ENCODE results near the gene SCG2. TPM values are rescaled to one million over a fixed set of nuclear protein-coding genes. Genes with fewer than 3 reads are reported as not detected.

SCG2 gene
- total RNA-seq, 2 donors from 2014 or later = 0.13 TPM; not detected in 1

DNA sequence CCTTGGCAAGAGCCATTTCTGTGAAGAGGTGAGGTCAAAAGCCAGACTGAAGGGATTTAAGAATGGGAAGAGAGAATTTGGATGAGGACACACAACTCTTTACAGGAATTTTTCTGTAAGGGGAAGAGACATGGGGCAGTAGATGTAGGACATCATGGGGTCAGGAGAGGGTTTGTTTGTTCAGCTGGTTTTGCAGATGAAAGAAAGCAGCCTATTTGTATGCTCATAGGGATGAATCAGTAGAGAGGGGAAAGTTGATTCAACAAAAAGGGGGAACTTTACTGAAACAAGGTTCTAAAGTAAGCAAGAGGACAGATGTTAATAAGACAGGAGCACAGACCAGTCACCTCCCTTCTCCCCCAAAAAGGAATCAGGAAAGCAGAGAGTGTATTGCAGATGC lies 11.2 kb downstream of the SCG2 start:
- no peak overlapping the region for H3K9ac ChIP-seq (ENCODE audit: extremely low read depth, low read length, poor library complexity, severe bottlenecking)
- H3K27ac Mint-ChIP-seq = no peak overlapping the region
- TF ChIP-seq CTCF (conservative IDR thresholded peaks at IDR 0.05) = no peak
- H3K4me1 ChIP-seq (ENCODE audit: control insufficient read depth, insufficient read depth, low read length) = no peaks in the 10 kb centered on the region
- peaks cover 3% of the 10 kb centered on the region for H3K27me3 Mint-ChIP-seq (ENCODE audit: insufficient read depth)
- H3K36me3 ChIP-seq (ENCODE audit: control insufficient read depth, insufficient read depth, low read length) = no peaks in the 10 kb centered on the region
- H3K27me3 ChIP-seq (ENCODE audit: control insufficient read depth, insufficient read depth, low read length, poor library complexity, severe bottlenecking) = peaks cover under 1% of the 10 kb centered on the region
- H3K36me3 Mint-ChIP-seq (ENCODE audit: low read depth) = no peaks in the 10 kb centered on the region
- no peak overlapping the region for H3K4me3 Mint-ChIP-seq
- no peaks in the 10 kb centered on the region for H3K9me3 ChIP-seq (ENCODE audit: control insufficient read depth, low read length)
- H3K9me3 Mint-ChIP-seq = no peaks in the 10 kb centered on the region
- H3K4me1 Mint-ChIP-seq = no peaks in the 10 kb centered on the region
- DNase-seq = no peak
- H3K4me3 ChIP-seq (ENCODE audit: low read length) = no peak overlapping the region
- no peak overlapping the region for H3K27ac ChIP-seq (ENCODE audit: low read depth, low read length)

DNA sequence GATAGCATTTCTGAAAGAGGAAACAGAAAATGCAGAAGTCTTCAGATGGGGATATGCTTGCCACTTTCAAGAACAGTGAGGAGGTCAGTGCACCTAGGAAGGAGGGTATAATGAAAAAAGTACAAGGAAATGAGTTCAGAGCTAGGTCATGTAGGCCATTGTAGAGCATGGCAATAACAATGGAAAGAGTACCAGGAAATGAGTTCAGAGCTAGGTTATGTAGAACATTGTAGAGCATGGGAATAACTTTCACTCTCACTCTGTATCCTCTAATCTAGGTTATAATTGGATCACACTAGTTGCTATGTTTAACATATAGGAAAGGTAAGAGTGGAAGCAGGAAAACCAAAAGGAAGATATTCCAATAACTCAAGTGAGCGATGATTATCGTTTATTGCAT lies 12.3 kb downstream of the SCG2 start:
- H3K4me3 ChIP-seq (ENCODE audit: low read length) = no peak overlapping the region
- no peak overlapping the region for H3K27ac Mint-ChIP-seq
- DNase-seq = no peak
- H3K36me3 ChIP-seq (ENCODE audit: control insufficient read depth, insufficient read depth, low read length) = no peaks in the 10 kb centered on the region
- no peak overlapping the region for H3K4me3 Mint-ChIP-seq
- H3K4me1 Mint-ChIP-seq = no peaks in the 10 kb centered on the region
- no peaks in the 10 kb centered on the region for H3K27me3 ChIP-seq (ENCODE audit: control insufficient read depth, insufficient read depth, low read length, poor library complexity, severe bottlenecking)
- WGBS, 2 experiments (ENCODE audit: insufficient coverage in 1 of 2, insufficient read length in 1 of 2) = 86 to 96% methylated on average over 2 of the region's 2 CpGs
- no peak overlapping the region for H3K27ac ChIP-seq (ENCODE audit: low read depth, low read length)
- TF ChIP-seq CTCF (conservative IDR thresholded peaks at IDR 0.05) = no peak
- no peaks in the 10 kb centered on the region for H3K9me3 Mint-ChIP-seq
- H3K4me1 ChIP-seq (ENCODE audit: control insufficient read depth, insufficient read depth, low read length) = no peaks in the 10 kb centered on the region
- H3K9me3 ChIP-seq (ENCODE audit: control insufficient read depth, low read length) = no peaks in the 10 kb centered on the region
- H3K9ac ChIP-seq (ENCODE audit: extremely low read depth, low read length, poor library complexity, severe bottlenecking) = no peak overlapping the region
- H3K36me3 Mint-ChIP-seq (ENCODE audit: low read depth) = no peaks in the 10 kb centered on the region
- H3K27me3 Mint-ChIP-seq (ENCODE audit: insufficient read depth) = no peaks in the 10 kb centered on the region

GRCh38 chr2:223588251-223588650 lies 13.9 kb downstream of the SCG2 start:
- Histone ChIP-seq H3K36me3 (ENCODE audit: control insufficient read depth, insufficient read depth, low read length) (no peaks in the 10 kb centered on the region), H3K27me3 (ENCODE audit: control insufficient read depth, insufficient read depth, low read length, poor library complexity, severe bottlenecking) (no peaks in the 10 kb centered on the region)
- H3K36me3 Mint-ChIP-seq (ENCODE audit: low read depth) = no peaks in the 10 kb centered on the region

More at GRCh38 chr2:223588251-223588650, 13.9 kb downstream of the SCG2 start:
- Mint-ChIP-seq H3K27me3 (ENCODE audit: insufficient read depth) (peaks cover 8% of the 10 kb centered on the region), H3K4me1 (no peaks in the 10 kb centered on the region), H3K4me3 (no peak overlapping the region), H3K27ac (no peak overlapping the region), H3K9me3 (no peaks in the 10 kb centered on the region)
- DNase-seq = no peak
- H3K9ac ChIP-seq (ENCODE audit: extremely low read depth, low read length, poor library complexity, severe bottlenecking) = no peak overlapping the region
- H3K27ac ChIP-seq (ENCODE audit: low read depth, low read length) = peak overlapping the region; percentile 86
- H3K4me3 ChIP-seq (ENCODE audit: low read length) = no peak overlapping the region
- WGBS, 2 experiments (ENCODE audit: insufficient coverage in 1 of 2, insufficient read length in 1 of 2) = 26 to 48% methylated on average over 3 of the region's 3 CpGs
- no peak for TF ChIP-seq CTCF (conservative IDR thresholded peaks at IDR 0.05)
- H3K4me1 ChIP-seq (ENCODE audit: control insufficient read depth, insufficient read depth, low read length) = no peaks in the 10 kb centered on the region
- no peaks in the 10 kb centered on the region for H3K9me3 ChIP-seq (ENCODE audit: control insufficient read depth, low read length)
